NOMO-1 treated with DMSO at 0.1 percent for 48 hours (cell line): ENCODE data around the gene PPIL6.

Experiments
- DNase-seq: peaks from one replicate; lab custom pipeline; 2025; ENCODE audit not compliant: unreplicated experiment; lab: John Stamatoyannopoulos, UW

The PPIL6 gene

DNA sequence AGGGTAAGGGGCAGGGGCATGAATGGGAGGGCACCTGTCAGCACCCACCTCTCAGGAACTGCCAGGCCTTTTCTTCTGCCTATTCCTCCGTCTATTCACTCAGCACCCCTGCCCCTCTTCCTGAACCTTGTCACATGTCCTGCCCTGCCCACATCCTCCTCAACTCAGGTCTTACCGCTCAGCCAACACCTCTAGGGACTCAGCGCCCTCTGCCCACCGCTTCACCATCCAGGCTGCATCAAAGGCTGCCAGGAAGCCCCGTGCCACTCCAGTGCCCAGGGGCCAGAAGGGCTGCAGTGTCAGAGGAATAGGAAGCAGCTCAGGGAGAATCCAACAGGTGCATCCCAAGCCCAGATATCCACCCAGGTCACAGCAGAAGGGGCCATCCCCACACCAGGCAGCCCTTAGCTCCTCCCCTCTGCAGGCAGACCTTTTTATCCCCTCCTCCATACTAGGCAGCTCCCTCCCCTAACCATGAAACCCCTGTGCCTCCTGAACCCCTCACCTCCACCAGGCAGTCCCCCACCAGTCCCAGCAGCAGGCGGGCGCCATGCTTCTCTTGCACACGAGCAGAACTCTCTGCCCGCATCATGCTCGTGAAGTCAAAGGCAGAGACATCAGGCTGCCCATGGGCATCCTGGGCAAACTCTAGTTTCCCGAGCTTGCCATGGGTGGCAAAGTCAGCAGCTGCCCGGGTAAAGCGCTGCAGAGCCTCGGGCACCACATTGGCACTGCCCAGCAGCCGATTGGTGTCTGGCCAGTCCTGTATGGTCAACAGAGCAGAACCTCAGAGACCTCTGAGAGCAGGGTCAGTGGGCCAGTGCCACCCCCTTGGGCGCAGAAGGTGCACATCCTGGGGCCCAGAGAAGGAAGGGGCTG is 9.6 kb upstream of the PPIL6 start:
- no peak for DNase-seq

DNA sequence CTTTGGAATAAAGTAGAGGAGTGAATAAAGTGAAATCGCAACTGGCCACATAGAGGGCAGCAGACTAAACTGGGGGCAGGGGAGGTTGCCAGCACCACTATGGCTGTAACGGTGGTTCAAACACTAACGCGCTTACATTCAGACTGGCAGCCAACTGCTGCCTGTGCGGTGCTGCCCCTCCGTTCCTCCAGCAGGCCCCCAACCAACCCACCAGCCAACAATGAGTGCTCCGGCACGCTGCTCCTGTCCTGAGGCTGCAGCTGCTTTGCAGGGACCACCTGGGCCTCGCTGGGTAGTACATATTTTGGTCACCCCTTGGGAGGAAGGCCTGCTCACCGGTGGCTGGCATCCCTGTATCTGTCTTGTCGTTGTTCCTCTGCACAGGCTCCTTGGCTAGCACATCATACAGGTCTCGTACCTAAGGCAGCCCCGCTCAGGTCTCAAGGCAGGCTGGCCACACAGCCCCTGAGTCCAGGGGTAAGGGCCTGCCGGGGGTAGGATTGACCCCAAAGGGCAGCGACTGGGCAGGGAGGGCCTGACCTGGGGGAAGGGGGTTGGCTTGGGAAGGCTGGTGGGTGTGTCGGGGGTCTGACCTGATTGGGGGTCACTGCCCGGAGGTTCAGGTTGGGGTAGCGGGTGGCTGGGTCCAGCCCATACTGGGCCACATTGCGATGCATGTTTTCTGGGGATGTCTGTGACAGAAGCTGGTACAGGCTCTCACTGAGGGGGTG is 8.8 kb upstream of the PPIL6 start:
- no peak for DNase-seq

DNA sequence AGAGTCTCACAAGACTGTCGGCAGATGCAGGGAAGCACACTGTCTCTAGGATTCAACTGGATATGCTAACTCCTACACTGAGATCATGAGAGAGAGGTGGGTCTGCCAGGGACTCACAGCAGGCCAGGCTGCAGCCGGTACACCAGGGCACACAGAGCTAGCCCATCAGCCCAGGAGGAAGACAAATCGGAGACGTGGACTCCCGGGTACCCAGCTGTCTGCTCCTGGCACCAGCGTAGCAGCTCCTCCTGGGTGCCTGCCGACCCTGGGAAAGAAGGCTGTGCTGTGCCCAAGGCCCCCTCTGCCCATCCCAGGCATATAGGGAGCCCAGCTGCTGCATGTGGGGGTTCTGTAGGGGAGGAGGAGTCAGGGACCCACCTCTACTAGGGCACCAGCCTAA is 8.2 kb upstream of the PPIL6 start:
- no peak for DNase-seq

DNA sequence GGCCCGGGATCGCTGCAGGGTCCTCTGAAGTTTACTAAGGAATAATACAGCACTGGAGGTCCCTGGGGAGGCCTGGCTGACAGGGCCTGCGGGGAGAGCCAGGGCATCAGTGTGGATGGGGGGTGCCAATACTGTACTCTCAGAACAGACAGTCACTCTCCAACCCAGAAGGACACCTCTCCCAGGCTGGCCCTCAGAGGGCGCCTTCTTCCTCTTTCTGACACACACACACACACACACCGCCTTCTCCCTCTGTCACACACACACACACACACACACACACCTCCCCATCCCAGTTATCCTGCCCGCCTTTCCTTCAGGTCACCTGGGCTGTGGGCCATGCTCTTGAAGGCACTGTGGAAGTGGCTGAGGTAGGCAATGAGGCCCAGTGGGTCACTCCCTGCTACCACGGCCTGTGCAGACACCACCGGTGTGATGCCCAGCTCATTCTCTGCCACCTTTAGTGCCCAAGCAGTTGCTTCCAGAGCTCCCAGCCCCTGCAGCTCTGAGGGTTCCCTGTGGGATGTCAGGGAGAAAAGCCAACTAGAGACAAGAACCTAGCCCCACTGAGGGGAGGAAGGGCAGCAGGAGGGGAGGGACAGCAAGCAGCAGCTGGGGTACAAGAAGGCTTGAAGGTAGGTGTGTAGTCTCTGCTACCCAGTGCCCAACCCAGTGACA is 7.6 kb upstream of the PPIL6 start:
- no peak for DNase-seq

DNA sequence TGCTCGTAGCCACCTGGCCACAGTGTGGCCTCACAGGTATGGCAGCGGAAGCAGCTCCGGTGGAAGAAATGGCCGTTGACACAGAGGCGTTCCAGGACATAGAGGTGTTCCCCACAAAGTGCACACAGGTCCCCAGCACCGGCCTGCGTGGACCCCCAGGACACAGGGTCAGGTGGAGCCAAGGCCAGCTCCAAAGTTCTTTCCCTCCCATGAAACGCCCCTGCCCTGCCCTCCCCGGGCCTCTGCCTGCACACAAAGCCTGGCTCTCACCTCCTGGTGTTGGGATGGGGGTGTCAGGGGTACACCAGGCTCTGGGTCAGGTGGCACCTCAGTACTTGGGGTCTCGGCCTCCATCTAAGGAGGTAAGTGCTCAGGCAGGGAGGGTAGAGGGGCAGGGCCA is 6.7 kb upstream of the PPIL6 start:
- DNase-seq, result no peak

DNA sequence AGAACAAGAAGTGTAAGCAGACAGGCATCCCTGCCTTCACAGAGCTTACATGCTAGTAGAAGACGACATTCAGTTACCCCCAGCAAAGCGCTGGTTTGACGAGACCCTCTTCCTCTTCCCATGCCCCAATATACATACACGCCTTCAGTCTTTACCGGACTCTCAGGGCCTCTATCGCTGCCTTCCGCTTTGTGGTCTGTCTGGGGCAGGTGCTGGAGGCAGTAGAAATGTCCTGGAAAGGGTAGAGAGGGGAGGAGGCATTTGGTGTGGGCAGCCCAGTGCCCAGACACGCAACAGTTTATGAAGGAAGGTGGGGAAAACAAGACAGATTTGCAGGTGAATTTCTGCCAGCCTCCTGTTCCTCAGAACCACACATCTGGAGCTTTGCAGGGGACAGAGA is 6.1 kb upstream of the PPIL6 start:
- DNase-seq, result no peak

DNA sequence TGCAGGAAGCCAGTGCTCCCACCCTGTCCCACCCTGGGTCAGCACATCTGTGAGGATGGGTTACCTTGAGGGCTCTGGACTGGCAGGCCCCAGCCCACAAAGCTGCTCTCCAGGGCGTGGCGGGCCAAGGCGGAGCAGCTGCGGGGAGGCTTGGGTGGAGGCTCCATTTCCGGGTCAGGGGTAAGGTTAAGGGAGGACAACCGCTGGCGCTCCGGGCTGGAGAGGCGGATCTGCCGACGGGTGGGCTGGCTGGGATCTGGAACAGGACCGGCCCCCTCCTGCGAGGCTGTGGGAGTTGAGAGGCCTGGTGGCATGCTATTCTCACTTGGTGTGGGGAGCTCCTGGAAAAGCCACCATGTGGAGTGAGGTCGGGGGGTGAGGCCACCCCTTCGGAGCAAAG is 5.6 kb upstream of the PPIL6 start:
- no peak for DNase-seq

DNA sequence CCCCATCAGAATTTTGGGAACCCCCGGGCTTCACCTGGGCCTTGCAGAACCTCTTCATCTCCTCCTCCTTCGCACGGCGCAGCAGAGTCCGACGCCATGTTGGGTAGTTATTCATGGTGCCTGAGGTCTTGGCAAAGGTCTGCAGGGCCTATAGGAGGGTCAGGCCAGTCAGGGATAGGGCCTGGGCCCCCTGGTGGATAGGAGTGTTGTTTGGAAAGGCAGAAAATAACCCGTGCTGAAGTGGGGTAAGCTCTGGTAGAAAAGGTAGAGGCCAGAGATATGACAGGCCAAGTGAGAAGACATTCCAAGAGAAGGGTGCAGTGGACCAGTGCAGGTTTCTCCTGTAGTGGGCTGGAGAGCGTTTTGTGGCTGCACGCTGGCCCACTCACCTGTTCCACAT is 5.0 kb upstream of the PPIL6 start:
- DNase-seq, result no peak

DNA sequence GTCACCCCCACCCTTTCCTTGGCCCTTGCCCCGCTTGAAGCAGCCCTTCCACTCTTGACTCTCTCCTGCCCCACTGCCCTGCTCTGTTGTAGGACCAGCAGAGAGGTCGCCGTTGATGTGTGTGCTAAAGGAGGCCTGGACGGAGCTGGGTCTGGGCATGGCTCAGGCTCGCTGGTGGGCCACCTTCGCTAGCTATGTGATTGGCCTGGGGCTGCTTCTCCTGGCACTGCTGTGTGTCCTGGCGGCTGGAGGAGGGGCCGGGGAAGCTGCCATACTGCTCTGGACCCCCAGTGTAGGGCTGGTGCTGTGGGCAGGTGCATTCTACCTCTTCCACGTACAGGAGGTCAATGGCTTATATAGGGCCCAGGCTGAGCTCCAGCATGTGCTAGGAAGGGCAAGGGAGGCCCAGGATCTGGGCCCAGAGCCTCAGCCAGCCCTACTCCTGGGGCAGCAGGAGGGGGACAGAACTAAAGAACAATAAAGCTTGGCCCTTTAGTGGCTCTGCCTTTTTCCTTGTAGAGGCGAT is 3.1 kb upstream of the PPIL6 start:
- DNase-seq, result no peak

DNA sequence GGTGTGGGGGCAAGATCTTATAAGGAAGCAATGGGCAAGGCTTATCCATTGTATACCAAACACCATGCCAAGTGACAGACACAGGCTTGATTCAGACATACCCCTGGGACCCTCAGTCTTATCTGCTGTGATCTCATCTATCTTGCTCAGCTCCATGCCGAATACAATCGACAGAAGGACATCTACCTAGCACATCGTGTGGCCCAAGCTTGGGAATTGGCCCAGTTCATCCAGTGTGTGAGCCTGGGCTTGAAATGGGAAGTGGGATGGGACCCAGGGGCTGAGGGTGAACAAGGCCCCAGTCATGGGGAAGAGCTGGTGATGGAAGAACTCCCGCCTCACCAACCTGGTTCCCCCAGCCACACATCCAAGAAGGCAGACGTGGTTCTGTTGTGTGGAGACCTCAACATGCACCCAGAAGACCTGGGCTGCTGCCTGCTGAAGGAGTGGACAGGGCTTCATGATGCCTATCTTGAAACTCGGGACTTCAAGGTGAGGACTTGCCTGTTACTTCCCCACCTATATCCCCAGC is 2.0 kb upstream of the PPIL6 start:
- DNase-seq, result no peak

DNA sequence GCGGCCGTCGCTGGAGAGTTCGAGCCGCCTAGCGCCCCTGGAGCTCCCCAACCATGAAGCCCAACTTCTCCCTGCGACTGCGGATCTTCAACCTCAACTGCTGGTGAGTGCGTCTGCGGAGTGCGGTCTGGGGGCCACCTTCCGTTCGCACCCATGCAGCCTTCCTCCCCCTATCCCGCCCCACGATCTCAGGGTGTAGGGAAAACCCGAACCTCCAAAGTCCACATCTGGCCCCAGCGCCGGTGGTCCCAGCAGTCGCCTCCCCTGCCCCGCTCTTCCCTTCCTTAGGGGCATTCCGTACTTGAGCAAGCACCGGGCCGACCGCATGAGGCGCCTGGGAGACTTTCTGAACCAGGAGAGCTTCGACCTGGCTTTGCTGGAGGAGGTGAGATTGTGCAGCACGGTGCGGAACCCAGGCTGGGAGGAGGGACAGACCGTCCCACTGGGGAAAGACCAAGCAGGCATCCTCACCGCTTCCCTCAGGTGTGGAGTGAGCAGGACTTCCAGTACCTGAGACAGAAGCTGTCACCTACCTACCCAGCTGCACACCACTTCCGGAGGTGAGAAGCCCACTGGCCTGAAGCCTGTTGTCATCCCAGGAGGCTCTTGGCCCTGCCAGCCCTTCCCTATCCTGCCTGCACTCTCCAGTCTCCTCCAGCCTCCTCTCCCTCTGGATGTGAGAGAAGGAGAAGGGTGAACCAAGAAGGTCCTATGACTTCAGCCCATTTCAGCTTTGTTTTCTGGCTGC is 815 bp upstream of the PPIL6 start:
- peak; percentile 47 for DNase-seq

DNA sequence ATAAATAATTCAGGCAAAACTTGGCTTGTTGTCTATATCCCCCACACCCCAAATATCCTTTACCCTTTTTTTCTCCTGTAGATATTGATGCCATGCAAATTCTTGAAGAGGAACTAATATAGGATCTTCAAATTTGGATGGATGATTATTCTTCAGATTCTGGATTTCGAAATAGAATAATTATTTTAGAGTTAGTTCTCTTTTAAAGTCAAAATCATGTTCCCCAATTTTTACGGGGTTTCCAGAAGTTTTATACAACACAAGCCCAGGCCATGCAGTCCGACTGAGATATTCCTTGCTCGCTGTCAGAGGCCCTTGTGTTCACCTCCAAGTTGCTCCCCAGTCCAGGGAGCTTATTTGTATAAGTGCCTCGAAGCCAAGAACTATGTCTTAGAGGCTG is 4.4 kb downstream of the PPIL6 start:
- peak; percentile 24 for DNase-seq

DNA sequence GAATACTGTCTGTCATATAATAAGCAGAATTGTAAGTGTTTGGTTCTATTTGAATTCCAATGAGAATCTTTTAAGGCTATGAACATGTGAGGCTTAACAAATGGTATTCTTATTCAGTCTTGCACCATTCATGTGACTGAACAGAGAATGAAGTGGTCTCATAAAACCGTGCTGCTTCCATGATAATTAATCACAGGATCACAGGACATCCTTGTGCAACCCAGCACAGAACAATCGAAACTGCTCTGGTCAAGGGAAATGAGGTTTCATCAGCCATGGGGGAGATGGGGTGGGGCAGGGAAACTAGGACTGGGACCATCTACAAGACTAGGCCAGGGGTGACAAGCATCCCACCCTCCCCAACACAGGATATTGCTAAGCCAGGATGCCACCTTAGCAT is 6.0 kb downstream of the PPIL6 start:
- peak; percentile 26 for DNase-seq

DNA sequence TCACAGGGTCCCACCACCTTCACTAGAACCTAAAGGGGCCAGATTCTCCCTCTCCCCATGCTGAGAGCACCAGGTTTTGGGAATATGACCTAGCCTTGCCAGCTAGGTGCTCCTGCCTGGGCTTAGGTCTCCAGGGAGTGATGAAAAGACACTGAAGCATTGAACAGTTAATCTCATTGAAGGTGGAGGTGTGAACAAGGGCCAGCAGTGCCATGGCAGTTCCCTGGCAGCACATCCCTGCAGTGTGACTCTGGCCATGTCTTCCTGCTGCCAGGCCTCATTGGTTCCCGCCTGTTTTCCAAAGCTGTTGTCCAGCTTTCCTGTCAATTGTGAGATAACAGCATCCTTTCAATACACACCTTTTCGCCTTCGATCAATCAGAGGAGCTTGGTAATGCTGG is 10.9 kb downstream of the PPIL6 start:
- no peak for DNase-seq

DNA sequence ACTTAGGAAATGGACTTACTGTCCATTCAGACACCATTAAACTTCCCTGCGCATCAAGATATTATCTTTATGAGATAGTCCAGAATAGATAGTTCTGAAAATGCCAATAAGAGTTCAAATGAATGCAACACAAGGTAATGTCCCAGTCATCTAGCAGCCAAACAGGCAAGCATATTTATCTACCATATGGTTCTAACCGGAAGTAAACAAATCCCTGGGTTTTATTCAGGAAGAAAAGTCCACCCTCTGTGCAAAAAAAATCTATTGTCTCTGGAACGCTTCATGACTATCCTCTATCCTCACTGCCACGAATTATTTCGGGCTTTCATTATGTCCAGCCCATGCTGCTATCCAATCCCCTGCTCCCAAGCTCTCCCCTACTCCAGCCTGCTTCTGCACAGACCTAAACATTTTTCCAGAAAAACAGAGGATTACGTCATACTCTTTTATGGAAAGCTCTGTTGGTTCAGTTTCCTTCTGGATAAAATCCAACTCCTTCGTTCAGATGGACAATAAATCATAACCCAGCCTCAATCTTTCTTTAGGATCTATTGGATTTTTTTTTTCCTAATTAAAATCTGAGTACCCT is 11.4 kb downstream of the PPIL6 start:
- no peak for DNase-seq

DNA sequence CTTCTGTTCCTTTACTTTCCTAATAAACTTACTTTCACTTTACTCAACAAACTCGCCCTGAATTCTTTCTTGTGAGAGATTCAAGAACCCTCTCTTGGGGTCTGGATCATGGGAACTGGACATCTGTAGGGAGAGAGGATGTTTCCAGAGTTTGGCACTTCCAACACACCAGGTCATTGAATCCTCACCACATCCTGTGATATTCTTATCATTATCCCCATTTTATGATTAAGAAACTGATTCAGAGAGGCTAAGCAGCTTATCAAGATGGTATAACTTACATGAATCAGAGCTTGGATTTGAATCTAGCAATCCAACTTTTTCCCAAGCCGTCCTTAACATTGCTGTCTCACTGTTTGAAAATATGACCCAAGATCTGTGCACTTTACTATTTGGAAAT is 15.5 kb downstream of the PPIL6 start:
- DNase-seq, result no peak

DNA sequence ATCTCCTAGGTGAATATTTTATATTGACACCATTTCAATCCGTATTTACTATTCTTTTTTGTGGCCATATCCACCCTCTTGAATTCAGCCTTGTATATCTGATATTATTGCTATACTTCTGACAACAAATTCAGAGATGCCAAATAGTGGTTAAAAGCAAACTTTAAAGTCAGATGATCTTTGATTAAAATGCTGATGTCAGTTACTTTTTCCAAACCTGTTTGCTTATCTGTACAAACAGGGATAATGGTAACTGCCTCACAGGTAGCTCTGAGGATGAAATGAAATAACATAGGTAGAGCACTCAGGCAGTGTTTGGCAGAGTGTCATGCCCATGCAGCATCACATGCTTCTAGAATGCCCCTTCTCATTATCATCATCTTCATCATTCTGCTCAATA is 19.2 kb downstream of the PPIL6 start:
- no peak for DNase-seq

DNA sequence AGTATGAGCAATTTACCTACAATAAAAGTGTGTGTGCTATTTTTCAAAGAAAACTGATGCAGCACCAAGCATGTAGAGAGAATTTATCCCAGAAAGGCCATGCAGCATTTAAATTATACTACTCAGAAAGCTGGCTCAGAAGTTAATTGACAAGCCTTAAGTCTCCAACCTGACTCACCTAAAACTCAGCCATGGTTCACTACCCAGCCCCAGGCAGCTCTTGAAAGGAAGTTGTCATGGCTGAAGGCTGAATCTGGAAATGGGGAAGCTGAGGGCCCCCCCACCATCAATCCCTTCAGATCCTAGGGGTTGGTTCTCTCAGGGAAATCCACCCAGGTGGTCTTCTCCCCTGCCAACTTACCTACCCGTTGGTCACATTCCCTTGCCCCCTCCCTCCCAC is 19.7 kb downstream of the PPIL6 start:
- DNase-seq, result peak; percentile 11

DNA sequence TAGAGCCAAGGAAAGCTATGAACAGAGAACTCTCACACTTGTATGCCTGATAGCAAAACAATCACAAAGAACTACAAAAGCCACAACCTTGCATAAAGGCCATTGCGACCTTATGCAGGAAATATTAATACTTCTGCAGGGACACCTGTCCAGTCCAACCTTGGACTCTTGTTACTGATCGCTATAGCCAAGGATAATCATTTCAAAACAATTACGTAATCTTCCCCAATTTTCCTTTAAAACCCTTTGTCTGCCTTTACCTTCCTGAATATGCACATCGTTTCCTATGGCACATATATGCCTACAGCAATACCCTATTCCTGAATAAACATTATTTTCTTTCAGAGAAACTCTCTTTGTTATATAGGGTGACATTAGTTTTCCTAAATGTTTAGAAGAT is 22.8 kb downstream of the PPIL6 start:
- no peak for DNase-seq

DNA sequence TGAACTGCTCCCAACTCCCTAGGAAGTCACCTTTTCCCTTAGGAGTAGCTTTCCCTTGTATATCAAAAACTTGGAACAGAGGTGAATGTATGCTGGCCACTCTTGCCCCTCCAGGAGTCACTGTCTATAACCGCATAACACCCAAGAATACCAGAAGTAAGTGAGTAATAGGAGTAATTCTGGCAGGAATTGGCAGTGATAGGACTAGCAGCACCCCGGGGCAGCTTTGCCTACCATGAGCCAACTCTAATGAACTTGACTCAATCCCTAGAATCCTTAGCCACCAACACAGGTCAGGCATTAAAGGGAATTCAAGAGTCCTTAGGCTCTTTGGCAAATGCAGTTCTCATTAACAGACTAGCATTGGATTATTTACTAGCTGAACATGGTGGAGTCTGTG is 29.4 kb downstream of the PPIL6 start:
- no peak for DNase-seq
